B cell (primary cell): Measurements from ENCODE around the gene TMTC4. TPM values are rescaled to one million over a fixed set of nuclear protein-coding genes. Genes with fewer than 3 reads are reported as not detected.

Experiments used
- ATAC-seq: fragments of 200-7000 bp; cut with Tn5 transposase; one replicate; pipeline ENCODE4 v1.10.0; 2021; ENCODE audit warnings: low read depth, mild to moderate bottlenecking, moderate number of reproducible peaks, moderate library complexity
- CTCF ChIA-PET: fragments of 350-600 bp; sonication (Branson Sonifier 250); formaldehyde crosslinking; loops from one replicate; lab custom pipeline; 2021; ENCODE audit warnings: antibody characterized with exemption, inconsistent platforms; lab: Charles Lee
- POLR2A ChIA-PET: fragments of 350-600 bp; sonication (Branson Sonifier 250); formaldehyde crosslinking; loops from one replicate; lab custom pipeline; 2021; ENCODE audit warnings: antibody characterized with exemption; lab: Charles Lee
- DNase-seq: peaks from one replicate; pipeline ENCODE4 v3.0.0; 2013
- H2AFZ ChIP-seq: 2 replicates; pipeline ENCODE4 v1.6.1; 2012; ENCODE audit warnings: mild to moderate bottlenecking, low read depth, low read length; ENCODE audit not compliant: insufficient read depth, poor library complexity, severe bottlenecking
- H3K27ac ChIP-seq, 2 donors: 1 replicate in 1 of 2; 2 replicates in 1 of 2; pipeline ENCODE4 v1.5.1; 2012 to 2013; ENCODE audit warnings: low read length in 2 of 2, mild to moderate bottlenecking in 2 of 2, moderate library complexity in 1 of 2
- H3K27me3 ChIP-seq, 4 experiments: fragments of 200-600 bp in 1 of 4; sonication (generic) in 1 of 4; replicated peaks in 1 of 4; 1 replicate in 2 of 4; 2 replicates in 2 of 4; pipeline versions ENCODE4 v1.6.1 to v1.7.0; 2013 to 2016; ENCODE audit warnings: low read length in 3 of 4, mild to moderate bottlenecking in 2 of 4, mixed read lengths in 1 of 4, moderate library complexity in 1 of 4; ENCODE audit not compliant: insufficient read depth in 4 of 4, control insufficient read depth in 3 of 4; ENCODE audit errors: control extremely low read depth in 1 of 4
- H3K36me3 ChIP-seq, 2 experiments: replicated peaks in 1 of 2; 1 replicate in 1 of 2; 2 replicates in 1 of 2; pipeline versions ENCODE4 v1.6.1 to v1.7.1; 2013; ENCODE audit warnings: low read length in 1 of 2; ENCODE audit not compliant: insufficient read depth in 2 of 2, control insufficient read depth in 1 of 2; ENCODE audit errors: control extremely low read depth in 1 of 2, extremely low read depth in 1 of 2
- H3K4me1 ChIP-seq, 2 donors: fragments of 200-600 bp in 1 of 2; sonication (generic) in 1 of 2; 1 replicate in 1 of 2; 2 replicates in 1 of 2; pipeline versions ENCODE4 v1.5.1 to v1.6.1; 2013 to 2017; ENCODE audit warnings: low read length in 2 of 2; ENCODE audit not compliant: control insufficient read depth in 2 of 2, insufficient read depth in 2 of 2
- H3K4me2 ChIP-seq: replicated peaks from 2 replicates; pipeline ENCODE3; 2012; ENCODE audit warnings: mild to moderate bottlenecking, low read depth, low read length; ENCODE audit not compliant: poor library complexity, severe bottlenecking
- H3K4me3 ChIP-seq, 5 experiments: fragments of 200-600 bp in 1 of 5; sonication (generic) in 1 of 5; 1 replicate in 3 of 5; 2 replicates in 2 of 5; pipeline versions ENCODE4 v1.5.1 to v1.7.0; 2011 to 2016; ENCODE audit warnings: low read length in 4 of 5, mild to moderate bottlenecking in 4 of 5, low read depth in 2 of 5, control low read depth in 1 of 5, moderate library complexity in 1 of 5; ENCODE audit not compliant: insufficient read depth in 1 of 5; ENCODE audit errors: control extremely low read depth in 1 of 5, extremely low read depth in 1 of 5
- H3K79me2 ChIP-seq: fragments of 200-600 bp; sonication (generic); one replicate; pipeline ENCODE4 v1.6.0; 2016; ENCODE audit warnings: low read length; ENCODE audit not compliant: control insufficient read depth, insufficient read depth
- H3K9ac ChIP-seq: fragments of 200-600 bp; sonication (generic); 2 replicates; pipeline ENCODE4 v1.6.1; 2017; ENCODE audit warnings: mild to moderate bottlenecking, low read length, moderate library complexity
- H3K9me3 ChIP-seq, 3 donors: one replicate each; pipeline versions ENCODE4 v1.6.1 to v1.7.1; 2013; ENCODE audit warnings: low read length in 2 of 3; ENCODE audit not compliant: control insufficient read depth in 2 of 3, insufficient read depth in 1 of 3; ENCODE audit errors: control extremely low read depth in 1 of 3
- H4K20me1 ChIP-seq: 2 replicates; pipeline ENCODE4 v1.6.0; 2012; ENCODE audit warnings: mild to moderate bottlenecking, low read length; ENCODE audit not compliant: insufficient read depth, control insufficient read depth, poor library complexity, severe bottlenecking
- H3K27ac Mint-ChIP-seq: one replicate; pipeline ENCODE4 v1.8.0; 2021; ENCODE audit warnings: mixed read lengths
- H3K27me3 Mint-ChIP-seq: one replicate; pipeline ENCODE4 v1.8.0; 2021; ENCODE audit warnings: mixed read lengths
- H3K4me1 Mint-ChIP-seq: one replicate; pipeline ENCODE4 v1.8.0; 2021; ENCODE audit warnings: mixed read lengths
- H3K4me3 Mint-ChIP-seq: one replicate; pipeline ENCODE4 v1.8.0; 2021; ENCODE audit warnings: mixed read lengths
- H3K9me3 Mint-ChIP-seq: one replicate; pipeline ENCODE4 v1.8.0; 2022; ENCODE audit warnings: mixed read lengths; ENCODE audit not compliant: insufficient read depth
- EZH2 ChIP-seq: IDR thresholded peaks from 2 replicates; pipeline ENCODE4 v1.6.1; 2012; ENCODE audit warnings: borderline replicate concordance, low read depth, mild to moderate bottlenecking, moderate library complexity, low read length; ENCODE audit not compliant: insufficient read depth, poor library complexity, severe bottlenecking
- WGBS: methylation state at CpG from one replicate; pipeline ENCODE4 v1.1.5; 2013; ENCODE audit warnings: missing lambda C conversion rate; ENCODE audit not compliant: insufficient coverage; 5-methylcytosine and 5-hydroxymethylcytosine counted together
- intact Hi-C: fragments of 100-400 bp; cut with micrococcal nuclease; formaldehyde crosslinking; loops from one replicate; pipeline ENCODE4 v1.10.0; 2022
- polyA plus RNA-seq: library from polyadenylated mRNA; depleted of rRNA; stranded (reverse); fragments of >200 nt; gene quantifications from 2 replicates; pipeline ENCODE4 v1.2.3, GENCODE V29; 2012
- total RNA-seq, 2 donors: library from RNA; stranded (reverse); fragments of 120-200 nt in 1 of 2; gene quantifications; 1 replicate in 1 of 2; 2 replicates in 1 of 2; pipeline versions ENCODE4 v1.2.3 to v1.2.4, GENCODE V29; 2013 to 2022
- TF ChIP-seq, protein P1 (sequence below): fragments of 200-600 bp; IDR thresholded peaks from one replicate; pipeline ENCODE4 v1.8.0; 2022; ENCODE audit warnings: antibody characterized with exemption, mild to moderate bottlenecking

The TMTC4 gene
- total and polyA plus RNA-seq, 2 donors (not counting 1 experiment from before 2014, with no cell fraction given): 7.9 to 17.8 TPM

DNA sequence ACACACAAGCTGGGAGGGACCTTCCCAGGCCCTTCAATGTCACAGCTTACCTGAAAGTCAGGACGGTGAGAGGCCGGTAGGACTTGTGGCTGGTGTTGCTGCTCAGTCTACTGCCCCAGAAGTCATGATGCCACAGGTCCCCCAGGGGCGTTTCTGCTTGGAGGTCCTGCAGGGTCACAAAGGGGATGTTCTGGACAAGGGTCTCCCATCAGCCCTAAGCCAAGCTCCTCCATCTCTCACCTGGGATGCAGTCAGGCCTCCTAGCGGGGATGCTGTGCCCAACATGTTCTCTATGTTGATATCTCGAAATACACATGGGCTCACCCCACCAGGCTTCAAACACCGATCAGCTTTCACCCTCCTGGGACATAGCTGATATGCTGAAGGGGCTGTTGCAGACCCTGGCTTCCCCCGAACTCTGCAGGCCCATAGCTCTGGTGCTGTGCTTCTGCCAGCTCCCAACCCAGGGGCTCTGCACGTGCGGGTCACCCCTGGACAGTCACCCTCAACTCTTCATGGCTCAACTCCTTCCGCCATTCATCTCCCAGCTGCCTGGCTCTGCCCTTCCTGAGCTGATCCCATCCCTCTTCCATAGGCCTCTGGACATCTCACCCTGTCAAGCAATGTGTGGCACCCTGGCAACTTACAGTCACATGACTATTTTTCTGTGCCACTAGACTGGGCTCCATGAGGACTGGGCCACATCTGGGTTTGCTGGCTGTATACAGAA lies 10.3 kb downstream of the TMTC4 start:
- ChIA-PET POLR2A (no interaction called here), CTCF (interaction anchor here (1.2 kb wide), 1 partner anchor 10 kb away, joined by 4 read pairs; the partner anchor contains the start of gene TMTC4)
- Mint-ChIP-seq H3K4me3 (no peak overlapping the region), H3K4me1 (peaks cover 6% of the 10 kb centered on the region), H3K27me3 (no peaks in the 10 kb centered on the region), H3K27ac (no peak overlapping the region), H3K9me3 (no peaks in the 10 kb centered on the region)
- TF ChIP-seq EZH2: no peak
- TF ChIP-seq, protein P1, sequence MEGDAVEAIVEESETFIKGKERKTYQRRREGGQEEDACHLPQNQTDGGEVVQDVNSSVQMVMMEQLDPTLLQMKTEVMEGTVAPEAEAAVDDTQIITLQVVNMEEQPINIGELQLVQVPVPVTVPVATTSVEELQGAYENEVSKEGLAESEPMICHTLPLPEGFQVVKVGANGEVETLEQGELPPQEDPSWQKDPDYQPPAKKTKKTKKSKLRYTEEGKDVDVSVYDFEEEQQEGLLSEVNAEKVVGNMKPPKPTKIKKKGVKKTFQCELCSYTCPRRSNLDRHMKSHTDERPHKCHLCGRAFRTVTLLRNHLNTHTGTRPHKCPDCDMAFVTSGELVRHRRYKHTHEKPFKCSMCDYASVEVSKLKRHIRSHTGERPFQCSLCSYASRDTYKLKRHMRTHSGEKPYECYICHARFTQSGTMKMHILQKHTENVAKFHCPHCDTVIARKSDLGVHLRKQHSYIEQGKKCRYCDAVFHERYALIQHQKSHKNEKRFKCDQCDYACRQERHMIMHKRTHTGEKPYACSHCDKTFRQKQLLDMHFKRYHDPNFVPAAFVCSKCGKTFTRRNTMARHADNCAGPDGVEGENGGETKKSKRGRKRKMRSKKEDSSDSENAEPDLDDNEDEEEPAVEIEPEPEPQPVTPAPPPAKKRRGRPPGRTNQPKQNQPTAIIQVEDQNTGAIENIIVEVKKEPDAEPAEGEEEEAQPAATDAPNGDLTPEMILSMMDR: no peak
- Histone ChIP-seq H3K79me2 (no peaks in the 10 kb centered on the region), H3K36me3 (peaks cover 3 to 49% of the 10 kb centered on the region in 2 experiments), H3K9ac (no peak overlapping the region), H3K27ac (no peak overlapping the region), H3K27me3 (no peaks in the 10 kb centered on the region), H3K4me1 (peaks cover under 1 to 2% of the 10 kb centered on the region in 2 donors), H4K20me1 (no peaks in the 10 kb centered on the region), H3K4me3 (no peak overlapping the region), H3K9me3 (peaks cover 0 to 2% (median 0%) of the 10 kb centered on the region in 3 donors), H2AFZ (no peak overlapping the region), H3K4me2 (no peak overlapping the region)
- 99% methylated on average over 10 of the region's 10 CpGs for WGBS
- intact Hi-C loops: no loop called here
- ATAC-seq (no peak), DNase-seq (no peak)

- Mint-ChIP-seq H3K27me3 (no peaks in the 10 kb centered on the region), H3K4me3 (no peak overlapping the region), H3K4me1 (peaks cover 20% of the 10 kb centered on the region), H3K27ac (no peak overlapping the region), H3K9me3 (no peaks in the 10 kb centered on the region)
- POLR2A ChIA-PET: no interaction called here
- Histone ChIP-seq H3K79me2 (no peaks in the 10 kb centered on the region), H3K27ac (no peak overlapping the region), H3K9me3 (peaks cover 0 to 2% (median 0%) of the 10 kb centered on the region in 3 donors), H3K4me3 (no peak overlapping the region), H4K20me1 (no peaks in the 10 kb centered on the region), H3K36me3 (peaks cover 0 to 41% of the 10 kb centered on the region in 2 experiments), H2AFZ (no peak overlapping the region), H3K9ac (no peak overlapping the region), H3K27me3 (no peaks in the 10 kb centered on the region), H3K4me2 (no peak overlapping the region), H3K4me1 (peaks cover 12 to 13% of the 10 kb centered on the region in 2 donors)
- DNase-seq (no peak), ATAC-seq (no peak)
- CTCF ChIA-PET: no interaction called here
- intact Hi-C loops: no loop called here
- TF ChIP-seq EZH2: no peak
- TF ChIP-seq, protein P1: no peak
- 90% methylated on average over 23 of the region's 24 CpGs for WGBS
Measured at GRCh38 chr13:100662468-100663211, 12.0 kb downstream of the TMTC4 start.
